T-helper 17 cell (primary cell): ENCODE results near the gene FOXL2NB. TPM values are rescaled to one million over a fixed set of nuclear protein-coding genes. Genes with fewer than 3 reads are reported as not detected.

Source experiments
- ATAC-seq: fragments of 150-1000 bp; cut with Tn5 transposase; 2 replicates; pipeline ENCODE4 v1.10.0; 2021; ENCODE audit warnings: mild to moderate bottlenecking, moderate library complexity
- DNase-seq, 3 donors: peaks; one replicate each; pipeline versions ENCODE4 v3.0.0 to v3.0.0-alpha.2; 2020 to 2021
- H3K9me3 ChIP-seq: one replicate; pipeline ENCODE4 v1.7.0; 2013; ENCODE audit warnings: low read length, mild to moderate bottlenecking; ENCODE audit not compliant: control insufficient read depth, poor library complexity, severe bottlenecking
- H3K27ac Mint-ChIP-seq: one replicate; pipeline ENCODE4 v1.8.0; 2022; ENCODE audit warnings: mild to moderate bottlenecking, moderate library complexity, mixed read lengths
- H3K27me3 Mint-ChIP-seq: one replicate; pipeline ENCODE4 v1.8.0; 2022; ENCODE audit warnings: mixed read lengths
- H3K36me3 Mint-ChIP-seq: one replicate; pipeline ENCODE4 v1.8.0; 2022; ENCODE audit warnings: low read depth, mixed read lengths
- H3K4me1 Mint-ChIP-seq: one replicate; pipeline ENCODE4 v1.8.0; 2022; ENCODE audit warnings: mild to moderate bottlenecking, mixed read lengths
- H3K4me3 Mint-ChIP-seq: one replicate; pipeline ENCODE4 v1.8.0; 2022; ENCODE audit warnings: mild to moderate bottlenecking, moderate library complexity, mixed read lengths
- total RNA-seq, 4 donors: library from RNA in 2 of 4; stranded (reverse) in 2 of 4; gene quantifications; one replicate each; pipeline ENCODE4 v1.2.3 and lab custom pipeline; 2022 to 2026

FOXL2NB gene
- total RNA-seq, 2 donors from 2014 or later: not detected

DNA sequence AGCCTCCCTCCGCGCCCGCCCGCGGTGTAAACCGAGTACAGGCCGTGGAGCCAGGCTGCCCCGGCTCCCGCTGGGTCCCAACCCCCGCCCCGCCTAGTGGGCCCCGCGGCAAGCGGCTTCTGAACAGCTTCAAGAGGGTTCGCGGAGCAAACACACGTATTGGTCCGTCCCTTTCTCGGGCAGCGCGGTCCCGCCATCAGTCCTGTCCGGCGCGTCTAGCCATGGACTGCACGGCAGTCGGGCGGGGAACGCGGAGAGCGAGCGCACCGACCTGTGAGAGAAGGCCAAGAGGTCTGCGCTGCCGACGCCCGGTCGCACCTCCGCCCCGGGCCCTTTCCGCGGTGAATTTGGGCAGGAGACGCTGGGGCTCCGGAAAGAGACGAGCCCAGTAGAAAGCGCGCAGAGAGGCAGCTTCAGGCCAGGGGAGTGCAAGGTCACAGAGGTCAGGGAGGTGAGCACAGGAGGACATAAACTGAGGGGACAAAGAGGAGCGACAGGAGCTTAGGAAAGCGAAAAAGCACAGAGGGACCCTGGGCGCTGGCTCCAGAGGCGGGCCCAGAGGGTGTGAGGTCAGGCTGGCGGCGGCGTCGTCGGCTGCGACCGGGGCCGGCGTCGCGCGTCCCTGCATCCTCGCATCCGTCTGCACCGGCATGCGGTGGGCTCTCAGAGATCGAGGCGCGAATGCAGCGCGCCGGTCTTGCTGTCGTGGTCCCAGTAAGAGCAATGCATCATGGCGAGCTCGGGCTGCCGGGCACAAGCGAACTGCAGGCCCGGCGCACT is 1.9 kb upstream of the FOXL2NB start:
- Mint-ChIP-seq H3K4me1 (peaks cover 27% of the 10 kb centered on the region), H3K4me3 (peak overlapping the region; percentile 94), H3K36me3 (peaks cover 9% of the 10 kb centered on the region), H3K27me3 (peaks cover 80% of the 10 kb centered on the region), H3K27ac (no peak overlapping the region)
- DNase-seq (no peak), ATAC-seq (no peak)
- H3K9me3 ChIP-seq: no peaks in the 10 kb centered on the region

DNA sequence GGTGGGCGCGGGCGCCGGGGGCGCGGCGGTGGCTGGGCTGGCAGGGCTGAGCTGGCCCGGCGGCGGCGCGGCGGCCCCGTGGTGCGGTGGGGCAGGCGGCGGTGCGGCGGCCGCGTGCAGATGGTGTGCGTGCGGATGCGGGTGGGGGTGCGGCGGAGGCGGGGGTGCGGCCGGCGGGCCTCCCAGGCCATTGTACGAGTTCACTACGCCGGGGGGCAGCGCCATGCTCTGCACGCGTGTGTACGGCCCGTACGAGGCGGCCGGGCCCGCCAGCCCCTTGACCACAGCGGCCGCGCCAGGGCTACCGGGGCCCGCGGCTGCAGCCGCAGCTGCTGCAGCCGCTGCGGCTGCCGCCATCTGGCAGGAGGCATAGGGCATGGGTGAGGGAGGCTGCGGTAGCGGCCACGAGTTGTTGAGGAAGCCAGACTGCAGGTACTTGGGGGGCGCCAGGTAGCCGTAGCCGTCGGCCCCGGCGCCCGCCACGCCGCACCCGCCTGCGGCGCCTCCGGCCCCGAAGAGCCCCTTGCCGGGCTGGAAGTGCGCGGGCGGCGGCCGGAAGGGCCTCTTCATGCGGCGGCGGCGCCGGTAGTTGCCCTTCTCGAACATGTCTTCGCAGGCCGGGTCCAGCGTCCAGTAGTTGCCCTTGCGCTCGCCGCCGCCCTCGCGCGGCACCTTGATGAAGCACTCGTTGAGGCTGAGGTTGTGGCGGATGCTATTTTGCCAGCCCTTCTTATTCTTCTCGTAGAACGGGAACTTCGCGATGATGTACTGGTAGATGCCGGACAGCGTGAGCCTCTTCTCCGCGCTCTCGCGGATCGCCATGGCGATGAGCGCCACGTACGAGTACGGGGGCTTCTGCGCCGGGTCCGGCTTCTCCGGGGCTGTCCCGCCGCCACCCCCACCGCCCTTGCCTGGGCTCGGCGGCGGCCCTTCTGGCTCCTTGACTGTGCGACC is 1.0 kb upstream of the FOXL2NB start:
- DNase-seq: no peak
- no peak overlapping the region for H3K27ac Mint-ChIP-seq
- H3K4me3 Mint-ChIP-seq: peak overlapping the region; percentile 94
- peaks cover 81% of the 10 kb centered on the region for H3K27me3 Mint-ChIP-seq
- peaks cover 33% of the 10 kb centered on the region for H3K4me1 Mint-ChIP-seq
- peaks cover 9% of the 10 kb centered on the region for H3K36me3 Mint-ChIP-seq
- H3K9me3 ChIP-seq: no peaks in the 10 kb centered on the region
- ATAC-seq: no peak

DNA sequence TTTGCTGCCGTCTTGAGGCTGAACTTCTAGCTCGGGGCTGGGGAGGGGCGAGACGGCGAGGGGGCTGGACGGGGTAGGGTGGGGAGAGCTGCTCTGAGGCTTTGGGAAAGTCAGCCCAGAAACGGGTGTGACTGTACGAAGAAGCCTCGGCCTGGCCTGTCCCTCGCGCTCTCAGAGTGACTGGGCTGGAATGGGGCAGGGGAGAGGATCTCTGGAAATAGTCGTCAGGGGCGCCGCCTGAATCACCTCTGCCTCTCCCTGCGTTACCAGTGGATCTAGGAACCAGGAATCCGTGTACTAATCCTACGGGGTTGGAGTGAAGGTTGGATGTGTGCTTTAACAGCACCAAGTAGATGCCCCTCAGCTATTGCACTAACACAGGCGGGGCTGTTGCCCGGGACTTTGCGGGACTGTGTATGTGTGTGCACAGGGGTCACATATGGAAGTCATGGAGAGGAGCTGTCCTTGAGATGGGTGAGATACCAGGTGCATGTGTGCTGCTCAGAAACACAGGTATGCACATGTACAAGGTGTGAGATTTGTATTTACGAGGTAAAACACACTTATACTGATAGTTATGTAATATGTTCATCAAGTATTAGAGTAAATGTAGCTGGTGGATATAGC is 591 bp downstream of the FOXL2NB start:
- Mint-ChIP-seq H3K4me3 (peak overlapping the region; percentile 83), H3K4me1 (peaks cover 33% of the 10 kb centered on the region), H3K36me3 (peaks cover 11% of the 10 kb centered on the region), H3K27me3 (peaks cover 70% of the 10 kb centered on the region), H3K27ac (no peak overlapping the region)
- DNase-seq: no peak
- H3K9me3 ChIP-seq: no peaks in the 10 kb centered on the region
- no peak for ATAC-seq

DNA sequence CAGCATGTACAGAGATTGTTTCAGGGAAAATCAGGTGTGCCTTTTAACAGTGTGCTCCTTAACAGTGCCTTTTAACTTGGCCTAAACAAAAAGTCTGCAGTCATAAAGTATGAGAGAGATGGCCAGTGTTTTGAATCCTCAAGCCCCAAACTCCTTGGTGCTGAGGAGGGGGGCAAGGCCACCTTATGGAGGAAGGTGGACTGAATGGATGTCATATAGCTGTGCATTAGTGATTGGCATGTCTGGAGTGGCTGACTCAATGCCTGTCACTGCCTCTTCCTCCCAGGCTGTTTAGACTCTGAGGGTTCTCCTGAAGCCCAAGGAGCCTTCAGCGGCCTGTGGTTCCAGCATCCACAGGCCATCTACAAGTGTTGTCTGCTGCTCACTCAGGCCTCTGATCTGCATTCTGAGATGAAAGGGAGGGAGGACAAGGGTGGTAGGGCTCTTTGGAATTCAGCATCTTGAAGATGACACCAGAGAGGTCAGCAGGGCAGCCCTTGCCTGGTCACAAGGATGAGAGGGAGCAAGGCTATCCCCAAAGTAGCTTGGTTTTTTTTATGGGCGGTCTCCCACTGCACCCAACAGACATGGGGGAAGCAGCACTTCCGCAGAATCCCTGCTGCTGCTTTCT is 1.5 kb downstream of the FOXL2NB start:
- Mint-ChIP-seq H3K27me3 (peaks cover 69% of the 10 kb centered on the region), H3K27ac (no peak overlapping the region), H3K4me3 (peak overlapping the region; percentile 83), H3K4me1 (peaks cover 33% of the 10 kb centered on the region), H3K36me3 (peaks cover 11% of the 10 kb centered on the region)
- DNase-seq (no peak), ATAC-seq (no peak)
- H3K9me3 ChIP-seq: no peaks in the 10 kb centered on the region

DNA sequence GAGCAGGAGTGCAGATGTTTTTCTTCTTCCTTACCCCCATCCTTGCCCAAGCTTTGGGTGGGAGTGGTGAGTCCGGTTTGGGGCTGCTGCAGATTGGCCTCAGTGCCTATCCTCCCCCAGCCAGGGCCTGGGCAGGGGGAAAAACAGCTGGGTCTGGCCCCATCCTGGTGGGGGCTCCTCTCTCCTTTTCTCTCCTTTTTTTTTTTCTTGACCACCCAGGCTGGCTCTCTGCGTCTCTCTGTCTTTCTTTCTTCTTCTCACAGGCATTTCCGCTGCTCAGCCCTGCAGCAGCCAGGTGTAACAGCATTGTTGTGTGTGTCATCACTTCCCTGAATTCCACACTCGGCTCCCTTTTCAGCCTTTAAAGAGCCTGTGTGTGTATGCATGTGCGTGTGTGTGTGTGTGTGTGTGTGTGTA is 2.0 kb downstream of the FOXL2NB start:
- no peak overlapping the region for H3K27ac Mint-ChIP-seq
- peaks cover 30% of the 10 kb centered on the region for H3K4me1 Mint-ChIP-seq
- peak overlapping the region; percentile 86 for H3K4me3 Mint-ChIP-seq
- H3K36me3 Mint-ChIP-seq: peaks cover 11% of the 10 kb centered on the region
- DNase-seq (no peak), ATAC-seq (no peak)
- peaks cover 69% of the 10 kb centered on the region for H3K27me3 Mint-ChIP-seq
- H3K9me3 ChIP-seq: no peaks in the 10 kb centered on the region

DNA sequence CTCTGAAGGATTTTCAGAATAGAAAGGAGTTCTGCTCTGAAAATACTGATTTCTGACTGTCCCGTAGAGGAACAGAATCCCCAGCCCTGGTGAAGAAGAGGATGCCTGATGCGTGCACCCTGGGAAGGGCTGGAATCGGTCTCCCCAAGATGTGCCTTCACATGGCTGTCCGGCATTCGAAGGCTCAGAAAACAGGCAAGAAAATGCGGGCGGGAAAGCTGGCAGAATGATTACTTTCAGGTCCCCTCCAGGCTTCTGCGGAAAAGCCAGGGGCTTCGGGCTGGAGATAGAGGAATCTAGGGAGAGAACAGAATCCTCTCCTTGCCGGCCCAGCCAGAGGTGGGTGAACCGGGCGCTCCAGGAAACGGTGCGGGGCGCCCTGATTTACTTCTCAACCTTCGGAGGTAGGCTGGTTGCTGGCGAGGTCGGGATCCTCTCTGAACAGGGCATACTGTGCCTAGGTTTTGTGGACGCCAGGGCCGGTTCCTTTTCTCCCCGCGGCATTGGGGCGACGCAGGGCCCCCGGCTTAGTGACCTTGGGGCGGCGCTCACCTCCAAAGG is 2.5 kb downstream of the FOXL2NB start:
- ATAC-seq (peak; percentile 18), DNase-seq (no peak)
- Mint-ChIP-seq H3K4me1 (peaks cover 28% of the 10 kb centered on the region), H3K27me3 (peaks cover 69% of the 10 kb centered on the region), H3K4me3 (peak overlapping the region; percentile 86), H3K27ac (no peak overlapping the region), H3K36me3 (peaks cover 11% of the 10 kb centered on the region)
- H3K9me3 ChIP-seq: no peaks in the 10 kb centered on the region

DNA sequence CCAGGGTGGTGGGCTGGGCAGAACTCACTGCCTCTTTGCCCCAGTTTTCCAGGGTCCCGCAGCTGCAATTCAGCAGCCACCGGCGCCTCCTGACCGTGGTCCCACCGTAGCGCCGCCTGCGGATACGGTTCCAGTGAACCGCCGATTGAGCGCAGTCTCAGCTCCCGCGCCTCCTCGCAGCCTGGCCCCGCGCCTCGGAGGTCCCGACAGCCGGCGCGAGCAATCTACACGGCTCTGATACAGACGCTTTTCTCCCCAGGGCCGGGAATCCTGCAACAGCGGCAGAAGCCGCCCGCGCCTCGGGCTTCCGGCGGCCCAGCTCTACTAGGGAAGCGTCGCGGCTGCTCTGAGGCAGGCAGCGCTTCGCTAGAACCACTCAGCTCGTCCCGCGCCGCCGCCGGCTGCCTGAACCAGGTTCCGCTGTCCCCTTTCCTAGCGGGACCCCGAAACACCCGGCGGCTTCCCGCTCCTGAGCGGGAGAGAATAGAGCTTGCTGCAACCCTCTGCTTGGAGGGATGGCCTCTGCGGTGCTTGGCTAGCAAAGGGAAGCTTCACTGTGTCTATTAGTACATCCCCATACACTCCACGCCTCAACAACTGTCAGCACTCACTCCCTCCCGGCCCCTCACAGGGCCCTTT is 3.1 kb downstream of the FOXL2NB start:
- Mint-ChIP-seq H3K4me3 (peak overlapping the region; percentile 80), H3K27ac (no peak overlapping the region), H3K36me3 (peaks cover 9% of the 10 kb centered on the region), H3K4me1 (peaks cover 23% of the 10 kb centered on the region), H3K27me3 (peaks cover 70% of the 10 kb centered on the region)
- no peaks in the 10 kb centered on the region for H3K9me3 ChIP-seq
- ATAC-seq: peak; percentile 50
- DNase-seq: no peak

DNA sequence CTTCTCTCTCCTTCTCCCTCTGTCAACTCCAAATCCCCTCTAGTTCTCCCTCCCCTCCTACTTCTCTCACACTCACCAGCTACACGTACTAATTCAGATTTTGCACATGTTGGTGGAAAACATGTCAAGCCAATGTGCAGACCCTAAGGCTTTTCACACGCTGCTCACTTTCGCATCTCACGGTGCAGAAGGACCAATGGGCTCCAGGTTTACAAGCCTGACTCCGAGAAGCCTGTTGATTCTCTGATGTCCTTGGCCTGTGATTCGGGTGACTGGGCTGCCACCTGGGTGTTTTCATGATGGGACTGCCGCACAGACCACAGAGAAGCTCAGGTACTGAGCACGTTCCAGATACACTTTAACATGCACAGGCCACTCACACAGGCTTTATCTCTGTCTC is 3.7 kb downstream of the FOXL2NB start:
- peaks cover 71% of the 10 kb centered on the region for H3K27me3 Mint-ChIP-seq
- H3K9me3 ChIP-seq: no peaks in the 10 kb centered on the region
- peaks cover 19% of the 10 kb centered on the region for H3K4me1 Mint-ChIP-seq
- peak overlapping the region; percentile 80 for H3K4me3 Mint-ChIP-seq
- no peak overlapping the region for H3K27ac Mint-ChIP-seq
- ATAC-seq (no peak), DNase-seq (no peak)
- peaks cover 7% of the 10 kb centered on the region for H3K36me3 Mint-ChIP-seq

DNA sequence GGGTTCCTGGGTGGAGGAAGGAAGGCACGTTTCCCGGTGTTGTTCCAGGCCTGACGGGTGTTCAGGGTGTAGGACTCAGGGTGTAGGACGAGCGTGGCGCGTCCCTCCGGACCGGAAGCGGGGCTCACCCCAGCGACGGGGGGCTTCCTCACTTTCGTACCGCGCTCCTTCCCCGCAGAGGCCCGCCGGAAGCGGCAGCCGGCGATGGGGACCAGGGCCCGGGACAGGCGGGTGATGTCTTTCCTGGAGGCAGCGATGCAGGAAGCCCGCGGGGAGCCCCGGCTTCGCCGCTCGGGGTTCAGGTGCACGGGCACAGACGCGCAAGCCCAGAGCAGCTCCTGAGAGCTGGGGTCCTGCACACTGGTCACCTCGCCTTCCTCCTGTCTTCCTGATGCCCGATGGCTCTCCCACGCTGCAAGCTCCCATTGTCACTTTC is 13.4 kb downstream of the FOXL2NB start:
- Mint-ChIP-seq H3K27ac (no peak overlapping the region), H3K27me3 (peaks cover 66% of the 10 kb centered on the region), H3K4me1 (peaks cover 11% of the 10 kb centered on the region), H3K36me3 (peaks cover 12% of the 10 kb centered on the region), H3K4me3 (peak overlapping the region; percentile 26)
- DNase-seq (no peak), ATAC-seq (no peak)
- H3K9me3 ChIP-seq: peaks cover 4% of the 10 kb centered on the region

DNA sequence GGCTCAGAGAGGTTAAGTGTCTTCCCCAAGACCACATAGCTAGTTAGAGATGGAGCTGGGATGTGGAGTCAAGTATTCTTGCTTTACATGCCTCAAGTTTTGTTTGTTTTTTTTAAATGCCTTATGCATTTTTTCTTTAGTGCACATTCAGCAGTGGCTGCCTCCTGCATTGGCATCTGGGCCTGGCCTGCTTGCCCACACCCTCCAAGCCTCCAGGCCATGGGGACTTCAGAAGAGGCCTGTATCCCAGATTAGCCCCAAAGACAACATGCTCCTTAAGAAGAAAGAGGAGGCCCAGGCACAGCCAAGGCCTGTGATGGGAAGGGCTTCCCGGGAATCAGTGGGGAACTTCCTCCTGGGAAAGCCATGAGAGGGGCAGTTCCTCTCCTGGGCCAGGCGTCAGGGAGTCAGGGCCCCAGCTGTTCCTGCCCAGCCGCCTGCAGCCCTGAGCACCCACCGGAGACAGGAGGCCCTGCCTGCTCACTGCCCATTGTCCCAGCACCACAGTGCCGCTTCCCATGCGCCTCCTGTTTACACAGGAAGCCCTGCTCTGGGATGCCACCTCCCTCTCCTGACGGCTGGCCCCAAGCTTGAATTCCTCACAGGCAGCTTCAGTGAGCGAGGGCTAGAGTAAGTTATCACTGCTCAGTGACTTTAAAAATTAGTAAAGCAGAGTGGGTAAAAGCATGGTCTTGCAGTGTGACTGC is 16.0 kb downstream of the FOXL2NB start:
- H3K4me3 Mint-ChIP-seq: no peak overlapping the region
- DNase-seq (no peak), ATAC-seq (no peak)
- peaks cover 55% of the 10 kb centered on the region for H3K27me3 Mint-ChIP-seq
- peaks cover 11% of the 10 kb centered on the region for H3K4me1 Mint-ChIP-seq
- H3K27ac Mint-ChIP-seq: no peak overlapping the region
- peaks cover 12% of the 10 kb centered on the region for H3K36me3 Mint-ChIP-seq
- H3K9me3 ChIP-seq: peaks cover 5% of the 10 kb centered on the region

DNA sequence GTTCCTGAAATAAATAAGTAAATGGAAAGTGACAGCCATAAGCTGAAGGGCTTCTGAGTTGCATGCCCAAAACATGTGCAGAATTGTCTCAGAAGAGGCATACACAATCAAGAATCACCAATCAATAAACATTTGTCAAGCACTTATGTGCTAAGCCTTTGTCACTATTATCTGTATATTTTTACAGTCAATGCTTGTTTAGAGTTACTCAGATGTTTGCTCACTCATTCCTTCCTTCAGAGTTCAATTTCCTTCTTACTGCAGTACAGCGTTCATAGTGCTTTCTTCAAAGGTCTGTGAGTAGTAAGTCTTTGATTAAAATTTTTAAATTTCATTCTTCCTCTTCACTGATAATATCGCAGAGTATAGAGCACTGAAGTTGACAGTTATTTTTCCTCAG is 17.2 kb downstream of the FOXL2NB start:
- ATAC-seq: no peak
- Mint-ChIP-seq H3K27me3 (peaks cover 43% of the 10 kb centered on the region), H3K27ac (no peak overlapping the region), H3K36me3 (peaks cover 12% of the 10 kb centered on the region), H3K4me1 (peaks cover 11% of the 10 kb centered on the region), H3K4me3 (no peak overlapping the region)
- H3K9me3 ChIP-seq: peaks cover 5% of the 10 kb centered on the region
- DNase-seq: no peak

DNA sequence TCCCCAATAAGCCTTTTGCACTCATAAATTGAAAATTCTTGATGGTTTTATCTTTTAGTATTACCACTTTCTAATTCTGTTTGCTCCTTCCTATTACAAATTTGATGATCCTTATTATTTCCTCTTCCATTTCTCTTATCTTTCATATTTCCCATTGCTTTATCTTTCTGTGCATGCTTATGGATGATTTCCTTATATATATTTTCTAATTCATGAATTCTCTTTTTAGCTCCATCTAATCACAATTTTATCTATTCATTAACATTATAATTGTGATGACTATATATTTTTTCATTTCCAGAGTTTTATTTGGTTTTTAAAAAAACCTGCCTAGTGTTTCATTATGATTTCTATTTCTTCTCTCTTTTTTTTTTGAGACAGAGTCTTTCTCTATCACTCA is 17.9 kb downstream of the FOXL2NB start:
- peaks cover 5% of the 10 kb centered on the region for H3K9me3 ChIP-seq
- H3K27me3 Mint-ChIP-seq: peaks cover 43% of the 10 kb centered on the region
- H3K4me1 Mint-ChIP-seq: peaks cover 11% of the 10 kb centered on the region
- no peak for DNase-seq
- H3K4me3 Mint-ChIP-seq: no peak overlapping the region
- peaks cover 12% of the 10 kb centered on the region for H3K36me3 Mint-ChIP-seq
- ATAC-seq: no peak
- H3K27ac Mint-ChIP-seq: no peak overlapping the region
